ENCODE measurements around the gene CORO1A.
"Not testable (repeated sequence)": the region's sequence is repeated elsewhere in the genome, so short reads cannot be mapped to it uniquely, and the experiment has no call there.

CORO1A gene

GRCh38 chr16:30205541-30206236 lies 22.3 kb downstream of the CORO1A start:
- not testable (repeated sequence) for DNase-seq (ENCODE audit: low spot score)

- DNase-seq (ENCODE audit: low spot score): not testable (repeated sequence)
These were observed 22.9 kb downstream of the CORO1A start for GRCh38 chr16:30206252-30206651.

DNA sequence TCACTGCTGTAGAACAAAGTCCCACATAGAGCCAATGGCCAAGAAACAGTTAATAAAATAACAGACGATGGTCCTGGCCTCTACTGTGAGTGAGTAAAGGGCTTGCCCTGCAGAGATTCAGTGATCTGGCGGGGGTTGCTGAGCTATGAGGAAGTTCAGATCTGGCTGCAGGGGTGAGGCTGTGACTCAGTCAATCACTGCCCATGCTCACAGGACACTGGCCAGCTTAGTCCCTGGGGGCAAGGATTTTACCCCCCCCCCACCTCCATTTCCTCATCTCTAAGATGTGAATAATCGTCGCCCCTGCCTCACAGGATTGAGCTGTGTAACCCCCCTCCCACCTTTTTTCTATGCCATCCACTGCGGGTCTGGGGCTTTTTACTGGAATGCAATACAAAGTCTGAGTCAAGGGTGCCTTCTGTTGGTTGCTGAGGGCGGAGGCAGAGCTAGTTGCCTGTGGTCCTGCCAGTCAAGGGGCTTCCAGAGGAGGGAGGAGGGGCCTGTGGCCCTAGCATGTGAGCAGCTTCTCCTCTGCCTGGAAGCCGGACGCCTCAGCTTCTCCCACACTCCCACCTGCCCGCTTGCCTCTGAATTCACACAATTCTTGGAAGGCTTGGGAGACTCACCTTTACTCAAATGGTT lies 23.8 kb downstream of the CORO1A start:
- DNase-seq (ENCODE audit: low spot score): not testable (repeated sequence)

- not testable (repeated sequence) for DNase-seq (ENCODE audit: low spot score)
These were observed 25.6 kb downstream of the CORO1A start for GRCh38 chr16:30209032-30209431.

DNA sequence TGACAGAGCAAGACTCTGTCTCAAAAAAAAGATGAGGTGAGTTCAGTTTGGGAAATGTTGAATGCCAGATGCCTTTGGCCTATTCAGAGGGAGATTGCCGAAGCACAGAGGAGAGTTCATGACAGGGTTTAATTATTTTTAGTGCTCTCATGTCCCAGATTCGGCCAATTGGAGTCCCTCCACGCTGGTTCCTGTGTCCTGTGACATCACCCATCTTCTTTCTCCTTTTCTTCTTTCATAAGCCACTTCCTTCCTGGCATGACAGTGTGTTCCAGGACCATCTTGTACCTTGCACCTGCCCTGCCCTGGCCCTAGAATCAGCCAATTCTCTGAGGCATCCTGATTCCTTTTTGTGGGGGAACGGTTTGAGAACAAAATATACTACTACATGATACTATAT lies 28.0 kb downstream of the CORO1A start:
- not testable (repeated sequence) for DNase-seq (ENCODE audit: low spot score)

DNA sequence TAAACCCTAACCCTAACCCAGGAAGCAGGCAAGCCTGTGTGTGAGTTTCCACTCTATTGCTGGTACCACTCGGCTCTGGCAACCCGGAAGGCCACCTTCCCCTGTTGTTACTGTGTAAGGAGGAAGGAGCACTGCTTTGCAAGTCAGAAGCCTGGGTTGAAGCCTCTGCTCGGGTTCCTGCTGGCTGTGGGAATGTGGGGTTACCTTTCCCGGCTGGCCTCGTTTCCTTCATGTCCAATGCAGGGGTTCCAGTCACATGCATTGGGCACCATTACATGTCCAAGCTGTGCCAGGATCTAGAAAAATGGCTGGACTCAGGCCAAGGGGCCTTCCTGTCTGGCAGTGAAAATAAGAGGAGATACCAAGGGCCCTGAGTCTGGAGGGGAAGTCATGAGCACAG lies 33.7 kb downstream of the CORO1A start:
- DNase-seq (ENCODE audit: low spot score): not testable (repeated sequence)
